ENCODE results near the gene SURF1. TPM values are rescaled to one million over a fixed set of nuclear protein-coding genes. Genes with fewer than 3 reads are reported as not detected.
"Not testable (repeated sequence)": the region's sequence is repeated elsewhere in the genome, so short reads cannot be mapped to it uniquely, and the experiment has no call there.

Gene SURF1
- total RNA-seq, 1 donor from 2014 or later, result 40.8 TPM

GRCh38 chr9:133335924-133336811 lies 20.1 kb downstream of the SURF1 start, which contains the start of gene SURF6:
TSS of gene SURF6 (minus strand) at chr9:133336188. CDS start at chr9:133336132, 56 bp downstream.
- Mint-ChIP-seq H3K4me1 (ENCODE audit: unreplicated experiment) (peaks cover 14% of the 10 kb centered on the region), H3K36me3 (peaks cover 10% of the 10 kb centered on the region), H3K4me3 (peak within 1 kb of the TSS; percentile 98), H3K9me3 (no peaks in the 10 kb centered on the region), H3K27me3 (no peaks in the 10 kb centered on the region), H3K27ac (peak within 1 kb of the TSS; percentile 88)
- TF ChIP-seq, protein P1, sequence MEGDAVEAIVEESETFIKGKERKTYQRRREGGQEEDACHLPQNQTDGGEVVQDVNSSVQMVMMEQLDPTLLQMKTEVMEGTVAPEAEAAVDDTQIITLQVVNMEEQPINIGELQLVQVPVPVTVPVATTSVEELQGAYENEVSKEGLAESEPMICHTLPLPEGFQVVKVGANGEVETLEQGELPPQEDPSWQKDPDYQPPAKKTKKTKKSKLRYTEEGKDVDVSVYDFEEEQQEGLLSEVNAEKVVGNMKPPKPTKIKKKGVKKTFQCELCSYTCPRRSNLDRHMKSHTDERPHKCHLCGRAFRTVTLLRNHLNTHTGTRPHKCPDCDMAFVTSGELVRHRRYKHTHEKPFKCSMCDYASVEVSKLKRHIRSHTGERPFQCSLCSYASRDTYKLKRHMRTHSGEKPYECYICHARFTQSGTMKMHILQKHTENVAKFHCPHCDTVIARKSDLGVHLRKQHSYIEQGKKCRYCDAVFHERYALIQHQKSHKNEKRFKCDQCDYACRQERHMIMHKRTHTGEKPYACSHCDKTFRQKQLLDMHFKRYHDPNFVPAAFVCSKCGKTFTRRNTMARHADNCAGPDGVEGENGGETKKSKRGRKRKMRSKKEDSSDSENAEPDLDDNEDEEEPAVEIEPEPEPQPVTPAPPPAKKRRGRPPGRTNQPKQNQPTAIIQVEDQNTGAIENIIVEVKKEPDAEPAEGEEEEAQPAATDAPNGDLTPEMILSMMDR (conservative IDR thresholded peaks at IDR 0.05), result no peak
- DNase-seq (ENCODE audit: extremely low spot score, unreplicated experiment), result peak; percentile 92

GRCh38 chr9:133334888-133335287 lies 21.4 kb downstream of the SURF1 start:
- H3K4me3 Mint-ChIP-seq, result peak overlapping the region; percentile 98
- H3K36me3 Mint-ChIP-seq, result peaks cover 17% of the 10 kb centered on the region
- not testable (repeated sequence) for H3K27me3 Mint-ChIP-seq; DNase-seq (ENCODE audit: extremely low spot score, unreplicated experiment); H3K9me3 Mint-ChIP-seq
- H3K27ac Mint-ChIP-seq, result peak overlapping the region; percentile 88
- peaks cover 14% of the 10 kb centered on the region for H3K4me1 Mint-ChIP-seq (ENCODE audit: unreplicated experiment)

DNA sequence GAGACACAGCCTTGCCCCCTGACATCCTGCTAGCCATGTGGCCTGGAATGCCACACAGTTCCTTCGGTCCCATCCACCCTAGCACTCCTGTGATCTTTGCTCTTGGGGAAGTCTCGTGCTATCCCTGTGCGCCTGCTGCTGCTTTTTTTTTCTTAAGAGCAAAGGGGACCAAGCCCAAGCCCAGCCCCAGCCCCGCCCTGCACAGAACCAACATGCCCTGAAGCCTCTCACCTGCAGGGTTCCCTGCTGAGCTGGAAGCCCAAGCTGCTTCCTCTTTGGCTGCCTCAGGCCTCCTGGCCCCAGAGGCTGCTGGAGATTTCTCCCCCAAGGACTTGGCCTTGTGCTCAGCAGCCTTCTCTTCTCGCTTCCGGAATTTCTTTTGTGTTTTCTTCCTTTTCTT lies 22.1 kb downstream of the SURF1 start:
- peak overlapping the region; percentile 98 for H3K4me3 Mint-ChIP-seq
- H3K27me3 Mint-ChIP-seq, result no peaks in the 10 kb centered on the region
- H3K36me3 Mint-ChIP-seq, result peaks cover 21% of the 10 kb centered on the region
- peaks cover 14% of the 10 kb centered on the region for H3K4me1 Mint-ChIP-seq (ENCODE audit: unreplicated experiment)
- H3K27ac Mint-ChIP-seq, result peak overlapping the region; percentile 75
- TF ChIP-seq, protein P1 (conservative IDR thresholded peaks at IDR 0.05), result no peak
- no peaks in the 10 kb centered on the region for H3K9me3 Mint-ChIP-seq
- DNase-seq (ENCODE audit: extremely low spot score, unreplicated experiment), result no peak

- Mint-ChIP-seq H3K4me3 (peak overlapping the region; percentile 98), H3K9me3 (no peaks in the 10 kb centered on the region), H3K27me3 (no peaks in the 10 kb centered on the region), H3K36me3 (peaks cover 21% of the 10 kb centered on the region), H3K27ac (peak overlapping the region; percentile 75), H3K4me1 (ENCODE audit: unreplicated experiment) (peaks cover 14% of the 10 kb centered on the region)
- TF ChIP-seq, protein P1 (conservative IDR thresholded peaks at IDR 0.05), result no peak
- no peak for DNase-seq (ENCODE audit: extremely low spot score, unreplicated experiment)
Observed at GRCh38 chr9:133333566-133333965, 22.7 kb downstream of the SURF1 start.

- peaks cover 21% of the 10 kb centered on the region for H3K36me3 Mint-ChIP-seq
- H3K27me3 Mint-ChIP-seq, result no peaks in the 10 kb centered on the region
- no peak for DNase-seq (ENCODE audit: extremely low spot score, unreplicated experiment)
- no peak overlapping the region for H3K27ac Mint-ChIP-seq
- TF ChIP-seq, protein P1 (conservative IDR thresholded peaks at IDR 0.05), result no peak
- H3K4me1 Mint-ChIP-seq (ENCODE audit: unreplicated experiment), result peaks cover 14% of the 10 kb centered on the region
- peak overlapping the region; percentile 44 for H3K4me3 Mint-ChIP-seq
- H3K9me3 Mint-ChIP-seq, result no peaks in the 10 kb centered on the region
Observed at GRCh38 chr9:133333011-133333410, 23.3 kb downstream of the SURF1 start.

DNA sequence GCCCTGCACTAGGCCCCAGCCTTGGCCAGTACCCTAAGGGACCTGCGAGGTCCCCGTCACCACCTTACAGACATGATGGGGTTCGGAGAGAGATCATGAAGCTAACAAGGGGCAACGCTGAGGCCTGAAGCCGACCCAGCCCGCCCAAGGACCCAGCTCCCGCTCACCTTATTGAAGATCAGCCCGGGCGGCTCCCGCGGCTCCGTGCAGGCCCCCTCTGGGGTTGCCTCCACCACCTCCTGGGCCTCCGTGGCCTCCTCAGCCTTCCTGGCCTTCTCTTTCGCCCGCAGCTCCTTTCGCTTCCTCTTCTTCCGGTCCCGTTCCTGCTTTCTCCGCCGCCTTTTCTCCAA lies 23.9 kb downstream of the SURF1 start:
- Mint-ChIP-seq H3K27ac (no peak overlapping the region), H3K4me3 (no peak overlapping the region), H3K9me3 (no peaks in the 10 kb centered on the region), H3K4me1 (ENCODE audit: unreplicated experiment) (peaks cover 14% of the 10 kb centered on the region), H3K36me3 (peaks cover 21% of the 10 kb centered on the region), H3K27me3 (no peaks in the 10 kb centered on the region)
- TF ChIP-seq, protein P1 (conservative IDR thresholded peaks at IDR 0.05), result no peak
- DNase-seq (ENCODE audit: extremely low spot score, unreplicated experiment), result no peak
